Stimulated activated CD4-positive, alpha-beta T cell treated with anti-CD3 and anti-CD28 coated beads, Interleukin-12 subunit alpha, Interleukin-12 subunit beta, amount 100 ng/mL, for 24 hours (primary cell): ENCODE results near the gene LMX1A.

ENCODE experiments used
- DNase-seq, 2 experiments: peaks; one replicate each; pipeline ENCODE4 v3.0.0-alpha.2; 2020; ENCODE audit warnings: low read depth in 2 of 2

LMX1A gene

DNA sequence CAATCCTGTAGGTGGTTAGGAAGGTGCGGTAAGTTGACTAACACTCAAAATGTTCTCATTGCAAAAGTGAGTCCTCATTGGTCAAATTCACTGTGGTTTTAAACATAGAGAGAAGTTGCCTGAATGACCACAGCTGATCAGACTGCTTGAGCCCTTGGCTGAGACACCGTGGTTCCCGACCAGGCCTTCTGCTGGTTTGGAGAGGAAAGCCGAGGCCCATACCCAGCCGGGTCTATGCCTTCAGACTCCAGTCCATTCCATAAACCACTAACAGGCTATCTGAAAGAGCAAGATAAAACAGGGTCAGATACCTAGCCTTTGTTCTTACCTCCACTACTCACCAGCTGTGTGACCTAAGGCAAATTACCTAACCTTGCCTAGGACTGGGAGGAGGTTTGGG, 133.9 kb downstream of the LMX1A start:
- DNase-seq = no peak

DNA sequence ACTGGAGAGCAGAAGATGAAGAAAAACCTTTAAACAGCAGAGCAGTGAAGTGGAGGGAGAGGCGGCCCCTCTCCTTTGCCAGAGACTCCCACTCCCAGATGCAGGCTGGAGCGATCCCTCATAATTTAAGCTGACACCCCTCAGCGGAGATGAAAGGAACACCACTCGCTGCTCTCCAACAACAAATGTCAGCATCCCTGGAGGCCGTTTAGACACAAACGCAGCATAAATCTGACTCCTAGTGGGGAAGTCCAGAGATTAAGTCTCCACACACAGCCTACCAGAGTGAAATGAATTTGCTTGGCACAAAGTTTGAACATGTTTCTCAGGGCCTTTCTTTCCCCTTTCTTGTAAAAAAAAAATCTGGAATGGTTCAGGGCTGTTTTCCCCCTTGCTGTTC, 137.8 kb downstream of the LMX1A start:
- DNase-seq = no peak

DNA sequence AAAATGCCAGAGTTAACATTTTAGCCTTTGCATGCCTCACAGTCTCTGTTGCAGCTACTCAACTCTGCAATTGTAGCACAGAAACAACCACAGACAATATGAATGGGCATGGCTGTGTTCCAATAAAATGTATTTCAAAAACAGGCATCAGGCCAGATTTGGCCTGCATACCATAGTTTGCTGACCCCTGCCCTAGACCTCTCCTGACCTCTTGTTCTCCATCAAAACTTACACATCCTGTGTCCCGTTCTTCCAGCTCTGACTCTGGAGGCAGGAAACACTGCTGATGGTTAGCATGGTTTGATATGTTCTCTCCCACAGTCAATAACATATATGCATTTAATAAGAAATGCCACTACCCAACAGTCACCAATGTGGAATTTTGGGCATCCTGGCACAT, 138.6 kb downstream of the LMX1A start:
- no peak for DNase-seq

DNA sequence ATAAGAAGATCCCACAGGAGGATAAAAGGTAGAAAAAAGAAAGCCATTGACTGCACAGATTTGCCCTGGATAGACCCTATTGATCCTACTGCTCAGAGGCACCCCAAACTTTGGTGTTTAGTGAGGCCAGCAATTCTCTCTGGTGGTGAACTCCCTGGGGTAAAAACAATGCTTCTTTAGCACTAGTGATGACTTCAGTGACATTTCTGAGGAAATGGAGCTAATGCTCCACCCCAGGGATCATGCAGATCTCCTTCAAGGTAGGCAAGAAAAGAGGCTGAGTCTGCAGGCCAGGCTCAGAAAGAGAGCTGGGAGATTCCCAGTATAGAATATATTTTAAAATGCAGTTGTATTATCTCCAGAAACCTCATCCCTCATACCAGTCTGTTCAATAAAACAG, 140.3 kb downstream of the LMX1A start:
- DNase-seq = no peak

DNA sequence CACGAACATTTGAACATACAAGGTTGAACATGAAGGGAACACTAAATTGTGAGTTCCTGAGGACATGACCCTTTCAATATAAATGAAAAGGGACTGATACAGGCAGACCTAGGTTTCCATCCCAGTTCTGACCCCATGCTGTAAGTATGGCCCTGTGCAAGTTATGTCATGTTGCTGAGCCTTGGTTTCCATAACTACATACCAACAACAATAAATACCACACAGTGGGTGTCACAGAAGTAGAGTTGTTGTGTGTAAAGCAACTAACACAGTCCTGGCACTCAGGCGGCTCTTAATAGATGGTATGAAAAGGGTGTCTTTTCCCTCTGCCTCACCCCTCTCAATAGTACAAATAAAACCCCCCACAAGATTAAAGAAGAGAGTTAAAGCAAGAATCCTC, 140.8 kb downstream of the LMX1A start:
- no peak for DNase-seq

DNA sequence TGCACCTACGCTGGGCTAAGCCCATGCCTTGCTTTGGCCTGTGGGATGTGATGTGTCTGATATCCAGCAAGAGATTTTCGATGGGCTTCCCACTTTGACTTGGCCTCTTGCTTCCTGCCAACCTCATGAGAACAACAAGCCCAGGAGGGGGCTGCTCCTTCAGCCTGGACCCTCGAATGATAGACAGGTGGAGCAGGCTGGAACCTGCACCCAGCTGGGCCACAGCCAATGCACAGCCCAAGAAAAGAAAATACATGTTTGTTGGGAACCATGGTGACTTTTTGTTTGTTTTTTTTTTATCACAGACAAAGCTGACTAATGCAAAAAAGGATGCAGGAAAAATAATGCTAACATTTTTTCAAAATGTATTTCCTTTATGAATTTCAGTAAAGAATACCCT, 144.3 kb downstream of the LMX1A start:
- DNase-seq = no peak

DNA sequence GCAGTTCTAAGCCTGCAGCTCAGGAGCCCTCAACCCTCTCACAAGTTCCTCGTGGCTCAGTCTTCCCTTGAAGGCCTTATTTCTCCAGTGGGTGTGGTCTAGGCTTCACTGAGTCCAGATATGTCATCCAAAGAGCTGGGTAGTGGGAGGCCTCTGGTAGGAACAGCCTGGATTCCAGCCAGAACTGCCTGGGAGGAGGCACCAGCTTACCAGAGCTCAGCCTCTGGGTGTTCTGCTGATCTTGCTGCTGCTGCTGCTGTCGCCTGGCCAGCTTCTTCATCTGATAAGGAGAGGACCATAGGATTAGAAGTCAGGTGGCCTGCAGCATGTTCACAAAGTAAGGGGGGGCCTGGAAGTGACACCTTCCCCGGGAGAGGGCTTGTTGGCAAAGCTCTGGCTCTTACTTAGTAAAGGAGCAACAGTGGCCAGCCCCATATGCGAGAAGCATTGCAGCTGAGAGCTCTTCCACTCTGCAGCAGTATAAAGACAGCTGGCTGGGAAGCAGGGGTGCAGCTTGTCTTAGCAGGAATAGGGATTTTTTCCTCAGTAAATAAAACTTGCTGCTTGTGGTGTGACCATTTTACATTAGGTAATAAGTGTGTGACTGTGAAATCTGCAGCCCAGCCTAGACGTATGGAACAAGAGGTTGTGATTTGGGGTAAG, 148.5 kb downstream of the LMX1A start:
- peak in 1 of 2 experiments; percentile 0 for DNase-seq

DNA sequence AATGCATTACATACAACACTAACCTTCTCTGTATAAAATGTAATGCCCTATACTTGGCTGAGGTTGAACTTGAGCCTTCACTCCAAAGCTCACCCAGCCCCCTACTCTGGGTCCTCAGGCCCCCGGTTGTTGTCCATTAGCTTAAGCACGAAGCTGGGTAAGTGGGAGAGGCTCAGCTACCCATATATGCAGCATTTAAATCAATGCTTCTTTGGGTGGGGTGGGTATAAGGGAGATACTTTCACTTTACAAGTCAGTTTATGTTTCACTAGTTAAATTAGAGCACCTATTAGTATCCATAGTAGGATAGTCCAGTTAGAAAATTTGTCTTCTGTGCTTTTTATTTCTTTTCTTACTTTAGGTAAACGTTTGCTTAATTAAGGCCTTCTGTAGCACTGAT, 151.4 kb downstream of the LMX1A start:
- no peak for DNase-seq

DNA sequence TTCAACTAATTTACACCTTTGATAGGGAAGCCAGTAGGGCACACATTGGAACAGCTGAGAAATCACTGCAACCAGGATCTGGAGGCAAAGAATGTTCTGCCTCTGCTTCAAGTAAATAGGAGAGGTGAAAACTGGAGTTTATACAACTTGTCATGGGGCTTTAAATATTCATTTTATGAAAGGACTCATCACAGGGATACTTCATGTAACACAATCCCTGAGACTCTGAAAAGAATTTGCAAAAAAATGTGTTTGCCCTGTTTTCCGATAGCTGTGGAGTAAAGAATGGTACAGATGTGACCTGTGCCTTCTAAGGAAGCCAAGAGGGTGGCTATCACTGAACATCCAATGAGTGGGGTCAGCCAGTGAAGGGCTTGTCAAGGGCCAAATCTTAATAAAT, 152.0 kb downstream of the LMX1A start:
- DNase-seq = no peak

DNA sequence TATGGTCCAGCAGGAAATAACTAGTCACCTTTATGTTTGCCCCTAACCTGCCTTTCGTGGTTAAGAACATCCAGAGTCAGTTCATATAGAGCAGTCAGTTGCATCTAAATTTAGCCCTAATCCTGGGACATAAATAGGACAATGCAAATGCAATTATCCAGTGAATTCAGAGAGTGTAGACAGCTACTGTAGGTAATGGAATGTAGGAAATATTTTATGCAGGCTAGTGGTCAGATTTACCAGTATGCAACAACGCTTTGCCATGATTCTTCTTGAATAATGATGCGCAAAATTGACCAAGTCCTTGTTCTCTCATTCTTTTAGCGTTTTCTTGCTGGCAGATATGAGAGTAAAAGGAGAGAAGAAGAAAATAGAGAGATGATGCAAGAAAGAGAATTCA, 165.4 kb downstream of the LMX1A start:
- no peak for DNase-seq

DNA sequence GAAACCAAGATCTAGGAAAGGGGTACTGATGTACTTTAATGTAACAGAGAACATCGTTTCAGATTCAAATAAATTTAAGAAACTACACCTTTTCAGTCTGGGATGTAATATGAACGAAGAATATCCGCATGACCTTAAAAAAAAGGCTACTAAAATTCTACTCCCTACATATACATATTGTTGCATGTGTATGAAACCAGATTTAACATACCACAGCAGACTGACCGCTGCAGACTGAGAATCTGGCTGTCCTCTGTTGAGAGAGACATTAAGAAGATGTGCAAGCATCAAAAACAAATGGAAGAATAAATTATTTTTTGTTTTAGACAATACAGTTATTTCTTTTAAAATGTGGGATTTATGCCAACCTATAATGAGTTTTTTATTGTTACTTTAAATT, 166.6 kb downstream of the LMX1A start:
- DNase-seq = no peak

DNA sequence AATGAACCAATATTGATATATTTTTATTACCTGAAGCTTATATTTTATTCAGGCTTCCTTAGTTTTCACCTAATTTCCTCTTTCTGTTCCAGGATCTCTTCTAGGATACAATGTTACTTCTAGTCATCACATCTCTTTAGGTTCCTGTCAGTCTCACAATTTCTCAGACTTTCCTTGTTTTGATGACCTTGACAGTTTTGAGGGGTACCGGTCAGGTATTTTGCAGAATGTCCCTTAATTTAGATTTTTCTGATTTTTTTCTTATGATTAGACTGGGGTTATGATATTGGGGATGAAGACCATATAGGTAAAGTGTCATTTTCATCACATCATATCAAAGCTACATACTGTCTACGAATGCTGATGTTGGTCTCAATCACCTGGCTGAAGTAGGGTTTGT, 167.5 kb downstream of the LMX1A start:
- DNase-seq = no peak

DNA sequence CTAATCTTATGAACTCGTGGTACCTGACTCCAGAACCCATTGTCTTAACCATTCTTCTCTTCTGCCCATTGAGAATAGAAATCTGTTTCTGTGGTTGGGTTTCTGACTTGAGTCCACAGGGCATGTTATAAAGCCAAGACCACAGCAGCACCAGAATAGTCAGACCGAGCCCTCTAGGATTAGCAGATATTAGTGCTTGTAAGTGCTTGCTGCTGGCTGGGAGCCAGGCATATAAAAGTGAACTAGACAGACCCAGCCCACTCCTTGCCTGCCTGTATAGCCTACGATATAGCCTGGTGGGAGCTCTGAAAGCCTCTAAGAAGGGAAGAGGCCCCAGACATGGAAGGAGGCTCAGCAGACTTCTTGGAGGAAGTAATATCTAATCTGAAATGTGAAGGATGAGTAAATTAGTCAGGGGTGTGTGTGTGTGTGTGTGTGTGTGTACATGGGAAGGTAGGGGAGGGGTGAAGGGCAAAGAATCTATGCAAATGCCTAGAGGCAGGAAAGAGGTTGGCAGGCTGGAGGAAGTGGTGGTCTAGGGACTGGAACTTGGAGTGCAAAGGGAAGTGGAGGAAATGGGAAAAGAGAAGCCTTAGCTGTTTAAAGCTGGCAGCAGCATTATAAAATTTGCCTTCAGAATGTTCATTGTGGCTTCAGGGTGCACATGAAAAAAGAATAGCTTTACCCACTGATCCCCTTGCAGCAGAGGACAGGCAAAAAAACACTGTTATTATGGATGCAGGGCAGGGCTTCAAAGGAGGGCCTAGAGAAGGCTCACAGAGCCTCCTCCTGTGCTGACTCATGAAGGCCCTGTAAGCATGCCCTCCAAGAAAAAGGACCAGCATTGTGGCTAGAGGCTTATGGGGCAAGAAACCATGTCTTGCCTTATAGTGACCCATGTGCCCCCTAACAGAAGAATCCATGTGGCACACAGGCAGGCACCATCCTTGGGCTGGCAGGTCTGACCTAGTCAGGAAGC, 169.2 kb downstream of the LMX1A start:
- DNase-seq = no peak

DNA sequence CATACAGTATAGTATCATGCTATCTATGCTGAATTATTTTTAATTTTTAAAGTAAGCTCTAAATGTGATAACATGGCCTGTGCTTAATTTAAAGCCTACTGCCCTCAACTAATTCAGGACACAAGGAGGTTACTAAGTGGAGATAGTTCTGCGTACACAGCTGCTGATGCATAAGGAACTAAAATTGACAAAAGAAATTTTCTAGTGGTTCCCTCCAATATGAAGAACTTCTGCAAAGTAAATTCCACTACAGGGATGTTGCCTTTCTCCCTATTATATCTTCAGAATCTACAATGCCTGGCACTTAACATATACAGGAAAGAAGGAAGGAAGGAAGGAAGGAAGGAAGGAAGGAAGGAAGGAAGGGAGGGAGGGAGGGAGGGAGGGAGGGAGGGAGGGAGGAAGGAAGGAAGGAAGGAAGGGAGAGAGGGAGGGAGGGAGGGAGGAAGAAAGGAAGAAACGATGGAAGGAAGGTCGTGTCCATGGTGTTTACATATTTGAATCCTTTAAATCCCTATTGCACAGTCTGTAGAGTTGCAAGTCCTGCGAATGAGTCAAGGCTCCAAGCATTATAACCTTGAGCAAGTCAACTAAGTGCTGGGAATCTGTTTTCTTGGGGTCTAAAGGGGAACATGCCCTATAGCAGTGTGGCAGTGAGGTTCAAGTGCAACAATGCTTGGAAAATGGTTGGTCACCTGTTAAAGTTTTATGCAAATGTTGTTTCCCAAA, 171.2 kb downstream of the LMX1A start:
- no peak for DNase-seq

DNA sequence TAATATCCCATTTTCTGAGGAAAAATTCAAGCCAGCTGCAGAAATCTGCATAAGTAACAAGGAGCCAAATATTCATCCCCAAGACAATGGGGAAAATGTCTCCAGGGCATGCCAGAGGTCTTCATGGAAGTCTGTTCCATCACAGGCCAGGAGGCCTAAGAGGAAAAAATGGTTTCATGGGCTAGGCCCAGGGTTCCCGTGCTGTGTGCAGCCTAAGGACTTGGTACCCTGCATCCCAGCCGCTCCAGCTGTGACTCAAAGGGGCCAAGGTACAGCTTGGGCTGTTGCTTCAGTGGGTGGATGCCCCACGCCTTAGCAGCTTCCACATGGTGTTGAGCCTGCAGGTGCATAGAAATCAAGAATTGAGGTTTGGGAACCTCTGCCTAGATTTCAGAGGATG, 173.5 kb downstream of the LMX1A start:
- DNase-seq = no peak

DNA sequence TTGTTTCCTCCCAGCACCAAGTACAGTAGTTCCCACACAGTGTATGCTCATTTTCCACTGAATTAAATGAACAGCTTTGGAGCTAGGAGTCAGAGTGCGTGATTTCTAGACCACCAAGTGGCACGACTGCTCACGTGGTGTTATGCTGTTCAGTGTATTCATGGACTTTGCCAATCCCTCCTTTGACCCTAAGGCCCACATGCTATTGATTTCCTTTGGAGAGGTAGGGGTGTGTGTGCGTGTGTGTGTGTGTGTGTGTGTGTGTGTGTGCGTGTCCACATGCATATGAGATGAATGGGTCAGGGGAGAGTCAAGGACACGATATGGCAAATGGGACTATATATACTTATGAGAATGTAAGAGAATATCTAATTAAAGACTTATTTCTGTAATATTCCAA, 177.2 kb downstream of the LMX1A start:
- no peak for DNase-seq

DNA sequence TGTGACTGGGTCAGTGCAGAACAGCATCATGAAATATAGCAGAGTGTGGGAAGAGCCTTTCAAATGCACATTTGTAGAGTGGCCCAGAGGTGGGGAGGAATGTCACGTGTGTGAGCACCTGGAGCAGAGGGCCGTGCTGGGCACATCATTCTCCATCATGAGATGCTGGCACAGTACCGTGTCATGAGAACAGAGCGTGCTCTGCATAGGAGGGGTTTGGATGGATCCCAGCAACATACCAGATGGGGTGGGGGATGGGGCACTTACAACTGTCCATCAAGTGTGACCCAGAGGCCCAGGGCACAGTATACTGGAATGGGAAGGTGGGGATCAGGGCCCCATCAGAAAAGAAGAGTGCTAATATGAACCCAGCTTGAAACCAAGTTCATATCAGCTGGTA, 182.0 kb downstream of the LMX1A start:
- no peak for DNase-seq

DNA sequence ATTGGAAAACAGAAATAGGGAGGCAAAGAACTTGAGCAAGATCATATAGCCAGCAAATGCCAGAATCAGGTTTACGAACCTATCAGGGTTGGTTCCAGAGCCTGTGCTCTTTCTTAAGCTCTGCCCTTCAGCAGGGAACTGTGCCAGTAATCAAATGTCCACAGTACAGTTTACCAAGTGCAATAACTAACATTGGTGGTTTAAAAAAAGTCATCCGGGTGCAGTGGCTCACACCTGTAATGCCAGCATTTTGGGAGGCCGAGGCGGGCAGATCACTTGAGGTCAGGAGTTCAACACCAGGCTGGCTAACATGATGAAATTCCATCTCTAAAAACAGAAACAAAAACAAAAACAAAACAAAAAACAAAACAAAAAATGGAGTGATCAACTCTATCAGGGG, 182.7 kb downstream of the LMX1A start:
- no peak for DNase-seq

DNA sequence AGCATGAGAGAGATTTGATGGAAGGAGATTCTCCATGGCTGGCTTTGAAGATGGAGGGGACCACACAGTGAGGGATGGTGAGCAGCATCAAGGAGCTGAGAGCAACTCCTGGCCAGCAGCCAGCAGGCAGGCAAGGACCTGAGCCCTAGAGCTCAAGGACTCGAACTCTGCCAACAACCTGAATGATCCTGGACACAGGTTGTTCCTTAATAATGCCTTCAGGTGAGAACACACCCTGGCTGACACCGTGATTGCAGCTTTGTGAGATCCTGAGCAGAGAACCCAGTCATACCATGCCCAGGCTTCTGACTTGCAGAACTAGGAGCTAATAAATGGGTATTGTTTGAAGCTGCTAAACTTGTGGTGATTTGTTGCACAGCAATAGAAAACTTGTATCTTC, 183.1 kb downstream of the LMX1A start:
- no peak for DNase-seq

DNA sequence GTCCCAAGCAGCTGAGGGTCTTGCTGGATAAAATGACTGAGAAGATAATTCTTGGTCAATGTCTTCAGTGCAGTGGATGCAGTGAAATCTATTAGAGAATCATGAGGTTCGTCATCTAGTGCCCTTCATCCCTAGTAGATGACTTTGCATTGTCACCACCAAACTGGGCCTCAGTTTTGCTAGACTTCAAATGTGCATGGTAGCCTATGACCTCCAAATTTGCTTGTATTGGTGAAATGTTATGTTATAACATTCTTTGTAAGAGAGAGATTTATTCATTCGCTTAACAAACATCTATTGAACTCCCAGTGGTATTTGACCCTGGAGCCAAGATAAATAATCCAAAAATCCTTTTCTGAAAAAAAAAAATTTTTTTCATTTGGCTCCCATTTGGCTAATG, 183.8 kb downstream of the LMX1A start:
- DNase-seq = no peak

DNA sequence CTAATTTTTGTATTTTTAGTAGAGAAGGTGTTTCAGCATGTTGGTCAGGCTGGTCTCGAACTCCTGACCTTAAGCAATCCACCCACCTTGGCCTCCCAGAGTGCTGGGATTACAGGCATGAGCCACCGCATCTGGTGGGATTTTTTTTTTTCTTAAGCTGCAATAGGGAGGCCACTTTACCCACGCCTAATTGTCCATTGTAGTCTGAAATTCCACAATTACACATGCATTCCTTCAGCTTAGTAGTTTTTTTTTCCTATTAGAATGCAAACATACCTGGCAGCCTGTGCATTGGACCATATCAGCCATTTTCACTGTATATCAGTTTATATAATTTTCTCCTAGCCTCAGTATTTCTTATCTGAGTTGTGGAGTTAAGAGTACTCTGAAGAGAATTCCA, 186.8 kb downstream of the LMX1A start:
- no peak for DNase-seq

DNA sequence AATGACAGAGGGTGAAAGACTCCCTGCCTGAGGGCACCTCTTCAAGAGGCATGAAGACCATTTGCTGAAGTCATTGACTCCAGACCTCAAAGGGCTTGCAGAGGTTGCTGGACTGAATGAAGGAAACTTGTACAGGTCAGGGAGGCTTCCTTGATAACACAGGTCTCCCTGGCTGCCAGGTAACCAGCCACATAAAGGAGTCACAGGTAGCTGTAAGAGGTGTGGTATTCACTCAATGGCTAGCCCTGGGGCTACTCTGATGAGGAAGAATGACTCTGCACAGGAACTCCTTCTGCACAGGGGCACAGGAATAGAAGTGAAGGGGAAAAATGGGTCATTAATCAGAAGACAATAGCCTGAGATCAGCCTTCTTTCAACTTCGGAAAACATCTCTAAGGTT, 187.5 kb downstream of the LMX1A start:
- no peak for DNase-seq

DNA sequence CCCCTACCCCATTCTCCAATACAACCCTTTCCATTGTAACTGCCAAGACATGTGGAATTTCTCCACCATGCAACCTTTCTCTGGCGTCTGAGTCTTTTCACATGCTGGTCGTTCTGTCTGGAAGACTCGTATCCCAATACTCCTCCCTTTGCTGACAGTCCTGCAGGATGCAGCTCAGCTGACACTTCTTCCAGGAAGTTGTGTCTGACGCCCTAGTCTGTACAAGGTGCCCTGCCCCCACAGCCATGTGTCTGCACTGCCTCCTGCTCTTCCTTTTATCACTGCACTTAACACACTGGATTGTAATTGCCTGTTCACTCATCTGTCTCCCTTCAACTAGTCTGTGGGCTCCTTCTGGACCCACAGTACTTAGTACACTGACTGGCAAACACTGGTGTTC, 188.0 kb downstream of the LMX1A start:
- no peak for DNase-seq
